ENCODE measurements around the gene NKAP. TPM values are rescaled to one million over a fixed set of nuclear protein-coding genes. Genes with fewer than 3 reads are reported as not detected.

Gene NKAP
- total RNA-seq, 1 donor from 2014 or later = 8.3 TPM

DNA sequence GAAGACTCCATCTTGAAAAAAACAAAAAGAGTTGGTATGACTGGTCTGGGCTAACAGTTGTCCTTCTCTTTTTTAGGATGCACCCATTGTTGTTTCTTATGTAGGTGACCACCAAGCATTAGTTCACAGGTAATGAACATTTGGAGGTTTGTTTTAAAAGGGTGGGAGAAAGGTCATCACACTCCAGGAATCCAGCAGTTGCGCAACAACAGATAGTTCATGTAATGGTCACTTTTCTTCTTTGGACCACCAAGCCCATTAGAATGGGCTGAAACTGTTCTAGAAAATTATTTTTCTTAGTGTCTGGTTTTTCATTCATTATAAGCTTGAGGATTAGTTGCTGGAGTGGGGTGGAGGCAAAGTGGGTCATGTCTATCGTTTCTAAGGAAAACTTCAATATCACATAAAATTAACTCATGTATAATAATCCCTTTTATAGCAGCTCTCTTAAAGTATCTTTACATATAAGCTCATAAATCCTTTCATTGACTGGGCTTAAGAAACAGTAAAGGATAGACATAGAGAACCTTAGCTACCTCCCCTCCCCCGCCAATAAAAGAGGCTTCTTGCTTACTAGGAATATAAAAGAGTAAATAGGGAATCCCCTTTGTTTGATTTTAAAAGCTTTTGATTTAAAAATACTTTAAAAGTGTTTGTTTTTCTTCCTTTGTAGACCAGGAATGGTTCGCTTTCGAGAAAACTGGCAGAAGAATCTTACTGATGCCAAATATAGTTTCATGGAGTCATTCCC is 23.5 kb downstream of the NKAP start:
- no peak for DNase-seq (ENCODE audit: low spot score, unreplicated experiment)
- no peak for TF ChIP-seq CTCF (IDR thresholded peaks at IDR 0.05; ENCODE audit: unreplicated experiment)
- Mint-ChIP-seq H3K27me3 (no peaks in the 10 kb centered on the region), H3K4me3 (ENCODE audit: low read depth) (no peak overlapping the region), H3K4me1 (ENCODE audit: low read depth) (no peaks in the 10 kb centered on the region), H3K36me3 (ENCODE audit: insufficient read depth) (peaks cover 4% of the 10 kb centered on the region), H3K27ac (no peak overlapping the region), H3K9me3 (ENCODE audit: low read depth) (peaks cover 12% of the 10 kb centered on the region)

DNA sequence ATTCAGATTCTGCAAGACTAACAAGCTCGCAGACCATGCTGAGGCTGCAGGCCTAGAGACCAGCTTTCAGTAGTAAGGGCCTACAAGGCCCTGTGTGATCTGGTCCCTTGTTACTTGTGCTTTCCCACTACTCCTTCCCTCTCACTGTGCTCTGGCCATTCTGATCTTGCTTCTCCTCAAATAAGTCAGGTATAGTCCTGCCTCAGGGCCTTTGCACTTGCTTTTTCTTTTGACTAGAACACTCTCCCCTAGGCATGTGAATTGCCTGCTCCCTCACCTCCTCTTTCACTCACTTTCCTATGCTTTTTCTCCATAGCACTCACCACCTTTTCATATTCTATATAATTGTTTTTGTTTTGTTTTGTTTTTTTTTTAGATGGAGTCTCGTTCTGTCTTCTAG is 25.7 kb downstream of the NKAP start:
- Mint-ChIP-seq H3K27ac (no peak overlapping the region), H3K4me3 (ENCODE audit: low read depth) (no peak overlapping the region), H3K36me3 (ENCODE audit: insufficient read depth) (peaks cover 4% of the 10 kb centered on the region), H3K9me3 (ENCODE audit: low read depth) (peaks cover 16% of the 10 kb centered on the region), H3K4me1 (ENCODE audit: low read depth) (no peaks in the 10 kb centered on the region), H3K27me3 (no peaks in the 10 kb centered on the region)
- no peak for DNase-seq (ENCODE audit: low spot score, unreplicated experiment)
- no peak for TF ChIP-seq CTCF (IDR thresholded peaks at IDR 0.05; ENCODE audit: unreplicated experiment)

DNA sequence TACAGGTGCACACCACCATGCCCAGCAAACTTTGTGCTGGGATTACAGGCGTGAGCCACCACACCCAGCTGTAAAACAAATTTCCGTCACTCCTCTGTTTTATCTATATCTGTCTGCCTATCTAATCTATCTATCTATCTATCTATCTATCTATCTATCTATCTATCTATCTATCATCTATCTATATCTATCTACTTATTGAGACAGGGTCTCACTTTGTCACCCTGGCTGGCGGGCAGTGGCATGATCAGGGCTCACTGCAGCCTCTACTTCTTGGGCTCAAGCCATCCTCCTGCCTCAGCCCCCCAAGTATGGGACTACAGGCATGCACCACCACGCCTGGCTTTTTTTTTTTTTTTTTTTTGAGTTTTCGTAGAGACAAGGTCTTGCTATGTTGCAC is 27.2 kb downstream of the NKAP start:
- H3K4me1 Mint-ChIP-seq (ENCODE audit: low read depth) = no peaks in the 10 kb centered on the region
- H3K9me3 Mint-ChIP-seq (ENCODE audit: low read depth) = peaks cover 23% of the 10 kb centered on the region
- H3K27ac Mint-ChIP-seq = no peak overlapping the region
- no peak for TF ChIP-seq CTCF (IDR thresholded peaks at IDR 0.05; ENCODE audit: unreplicated experiment)
- no peak for DNase-seq (ENCODE audit: low spot score, unreplicated experiment)
- H3K36me3 Mint-ChIP-seq (ENCODE audit: insufficient read depth) = peaks cover 4% of the 10 kb centered on the region
- no peaks in the 10 kb centered on the region for H3K27me3 Mint-ChIP-seq
- no peak overlapping the region for H3K4me3 Mint-ChIP-seq (ENCODE audit: low read depth)

- no peaks in the 10 kb centered on the region for H3K36me3 Mint-ChIP-seq (ENCODE audit: insufficient read depth)
- H3K27me3 Mint-ChIP-seq = no peaks in the 10 kb centered on the region
- no peak overlapping the region for H3K4me3 Mint-ChIP-seq (ENCODE audit: low read depth)
- no peak for DNase-seq (ENCODE audit: low spot score, unreplicated experiment)
- peaks cover 13% of the 10 kb centered on the region for H3K9me3 Mint-ChIP-seq (ENCODE audit: low read depth)
- no peaks in the 10 kb centered on the region for H3K4me1 Mint-ChIP-seq (ENCODE audit: low read depth)
- no peak overlapping the region for H3K27ac Mint-ChIP-seq
- TF ChIP-seq CTCF (IDR thresholded peaks at IDR 0.05; ENCODE audit: unreplicated experiment) = no peak
Observed at GRCh38 chrX:119900976-119901375, 42.6 kb downstream of the NKAP start.

GRCh38 chrX:119899125-119899524 is 44.4 kb downstream of the NKAP start:
- H3K9me3 Mint-ChIP-seq (ENCODE audit: low read depth) = peaks cover 9% of the 10 kb centered on the region
- no peak overlapping the region for H3K27ac Mint-ChIP-seq
- DNase-seq (ENCODE audit: low spot score, unreplicated experiment) = no peak
- TF ChIP-seq CTCF (IDR thresholded peaks at IDR 0.05; ENCODE audit: unreplicated experiment) = no peak
- H3K4me1 Mint-ChIP-seq (ENCODE audit: low read depth) = peaks cover 2% of the 10 kb centered on the region
- H3K4me3 Mint-ChIP-seq (ENCODE audit: low read depth) = no peak overlapping the region
- no peaks in the 10 kb centered on the region for H3K27me3 Mint-ChIP-seq
- no peaks in the 10 kb centered on the region for H3K36me3 Mint-ChIP-seq (ENCODE audit: insufficient read depth)
